HG03432 (cell line): ENCODE results near the gene RGS5.

Experiments used
- ATAC-seq: cut with Tn5 transposase; IDR thresholded peaks from one replicate; pipeline ENCODE4 v1.9.1; 2021; ENCODE audit warnings: mild to moderate bottlenecking, moderate library complexity; ENCODE audit not compliant: unreplicated experiment

Gene RGS5

GRCh38 chr1:163148911-163149310, 53.8 kb downstream of the RGS5 start:
- ATAC-seq = no peak

GRCh38 chr1:163147019-163147418, 55.7 kb downstream of the RGS5 start:
- ATAC-seq = no peak

- no peak for ATAC-seq
Observed at GRCh38 chr1:163145435-163145834, 57.3 kb downstream of the RGS5 start.

DNA sequence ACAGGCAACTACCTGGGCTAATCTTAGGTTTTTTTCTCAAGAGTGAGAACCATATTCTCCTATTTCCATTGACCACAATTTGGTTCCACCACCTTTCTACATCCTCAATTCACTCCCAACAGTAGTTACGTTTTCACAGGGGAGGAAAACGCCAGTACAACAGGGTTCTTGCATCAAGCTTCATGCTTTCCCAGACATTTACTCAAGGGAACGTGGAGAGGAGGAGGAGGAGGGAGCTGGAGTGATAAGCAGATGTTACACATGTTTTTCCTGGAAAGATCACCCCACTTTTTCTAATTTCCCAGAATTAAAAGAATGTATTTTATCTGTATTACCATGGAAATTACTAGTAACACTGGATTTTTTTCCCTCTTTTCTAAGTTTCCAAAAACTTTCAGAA, 58.3 kb downstream of the RGS5 start:
- no peak for ATAC-seq

- ATAC-seq = no peak
Observed at GRCh38 chr1:163142152-163142551, 60.6 kb downstream of the RGS5 start.

- no peak for ATAC-seq
Observed at GRCh38 chr1:163141556-163141955, 61.2 kb downstream of the RGS5 start.

GRCh38 chr1:163137556-163138265, 65.0 kb downstream of the RGS5 start:
- no peak for ATAC-seq

GRCh38 chr1:163131981-163132380, 70.7 kb downstream of the RGS5 start:
- no peak for ATAC-seq

DNA sequence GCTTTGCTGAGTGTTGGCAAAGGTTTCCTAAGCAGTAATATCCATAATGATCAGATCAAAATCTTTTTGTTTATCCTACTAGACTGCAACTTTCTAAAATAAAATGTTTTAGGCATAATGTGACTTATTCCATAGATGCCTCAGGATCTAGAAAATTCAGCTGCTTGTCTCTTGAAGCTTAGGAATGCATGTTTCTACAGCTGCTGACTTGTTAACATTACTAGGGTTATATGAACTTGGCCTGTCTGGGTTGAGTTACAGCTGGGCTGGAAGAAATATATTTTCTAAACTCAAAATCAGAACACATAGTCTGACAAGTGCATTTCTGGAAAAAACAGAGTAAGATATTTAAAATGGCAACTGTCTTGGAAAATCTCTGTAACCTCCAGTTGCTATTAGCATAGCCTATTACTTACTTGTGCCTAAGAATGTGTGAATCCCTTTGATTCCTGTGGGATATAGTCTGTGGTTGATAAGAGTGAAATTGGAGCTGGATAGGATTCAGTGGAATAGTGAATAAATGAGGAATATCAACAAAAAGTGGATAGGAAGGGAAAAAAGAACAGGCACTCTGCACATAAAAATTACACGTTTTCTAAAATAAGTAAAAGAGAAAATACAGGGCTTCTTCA, 72.4 kb downstream of the RGS5 start:
- ATAC-seq = no peak

- ATAC-seq = no peak
Observed at GRCh38 chr1:163128282-163128681, 74.4 kb downstream of the RGS5 start.

- ATAC-seq = no peak
Observed at GRCh38 chr1:163124812-163125211, 77.9 kb downstream of the RGS5 start.

DNA sequence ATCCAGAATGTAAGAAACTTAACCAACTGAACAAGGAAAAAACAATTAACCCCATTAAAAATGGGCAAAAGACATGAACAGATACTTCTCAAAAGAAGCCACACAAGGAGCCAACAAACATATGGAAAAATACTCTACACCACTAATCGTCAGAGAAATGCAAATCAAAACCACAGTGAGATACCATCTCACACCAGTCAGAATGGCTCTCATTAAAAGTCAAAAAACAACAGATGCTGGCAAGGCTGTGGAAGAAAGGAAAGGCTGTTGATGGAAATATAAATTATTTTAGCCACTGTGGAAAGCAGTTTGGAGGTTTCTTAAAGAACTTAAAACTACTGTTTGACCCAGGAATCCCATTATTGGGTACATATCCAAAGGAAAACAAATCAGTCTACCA, 82.3 kb downstream of the RGS5 start:
- ATAC-seq = no peak

DNA sequence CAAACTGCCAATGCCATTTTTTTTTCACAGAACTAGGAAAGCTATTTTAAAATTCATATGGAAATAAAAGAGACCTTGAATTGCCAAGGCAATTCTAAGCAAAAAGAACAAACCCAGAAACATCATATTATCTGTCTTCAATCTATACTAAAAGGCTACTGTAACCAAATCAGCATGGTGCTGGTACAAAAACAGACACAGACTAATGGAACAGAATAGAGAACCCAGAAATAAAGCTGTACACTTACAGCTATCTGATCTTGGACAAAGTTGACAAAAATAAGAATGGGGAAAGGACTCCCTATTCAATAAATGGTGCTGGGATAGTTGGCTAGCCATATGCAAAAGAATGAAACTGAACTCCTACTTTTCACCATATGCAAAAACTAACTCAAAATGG, 83.0 kb downstream of the RGS5 start:
- no peak for ATAC-seq

DNA sequence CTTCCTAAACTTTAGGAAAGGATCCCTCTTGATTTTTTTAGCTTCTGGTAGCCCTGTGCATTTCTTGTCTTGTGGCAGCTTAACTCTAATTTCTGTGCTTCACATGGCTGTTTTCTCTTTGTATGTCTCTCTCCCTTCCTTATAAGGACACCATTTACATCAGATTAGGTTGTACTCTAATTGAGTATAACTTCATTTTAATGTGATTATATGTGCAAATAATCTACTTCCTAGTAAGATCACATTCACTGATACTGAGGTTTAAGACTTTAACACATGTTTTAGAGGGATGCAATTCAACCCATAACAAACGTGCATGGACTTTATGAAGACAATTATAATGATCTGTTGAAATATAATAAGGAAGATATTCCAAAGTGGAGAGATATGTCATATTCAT, 86.8 kb downstream of the RGS5 start:
- no peak for ATAC-seq

- no peak for ATAC-seq
Observed at GRCh38 chr1:163107655-163108054, 95.1 kb downstream of the RGS5 start.

GRCh38 chr1:163106364-163106987, 96.2 kb downstream of the RGS5 start:
- no peak for ATAC-seq

DNA sequence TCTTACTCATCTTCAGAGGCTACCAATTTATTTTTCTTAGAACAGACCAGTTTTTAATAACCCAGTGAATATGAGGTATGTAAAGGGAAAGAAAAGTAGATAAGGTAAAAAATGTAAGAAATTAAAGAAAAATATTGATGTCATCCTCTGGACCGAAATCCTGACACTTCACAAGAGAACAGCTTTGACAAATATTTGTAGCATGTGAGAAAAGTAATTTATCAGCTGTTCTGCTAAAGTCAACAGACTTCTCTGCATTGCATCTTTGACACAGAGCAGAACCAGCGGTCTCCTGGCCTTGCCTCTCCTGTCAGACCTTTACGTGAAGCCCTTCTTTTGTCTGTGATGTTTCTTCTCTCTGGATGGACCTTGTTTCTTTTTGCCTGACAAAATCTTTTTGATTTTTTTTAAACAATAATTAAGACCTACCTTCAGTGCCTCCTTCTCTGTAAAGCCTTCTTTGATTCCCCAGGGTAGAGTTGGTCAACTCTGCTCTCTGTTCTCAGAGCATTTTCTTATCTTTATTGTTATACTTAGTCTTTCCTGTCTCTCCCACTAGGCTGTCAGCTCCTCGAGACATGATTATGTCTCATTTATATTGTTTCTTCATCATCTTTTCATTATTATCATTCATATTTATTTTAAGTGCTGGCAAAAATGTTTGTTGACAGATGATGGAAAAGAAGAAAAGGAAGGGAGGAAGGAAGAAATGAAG, 98.2 kb downstream of the RGS5 start:
- no peak for ATAC-seq

- ATAC-seq = no peak
Observed at GRCh38 chr1:163102590-163102989, 100.1 kb downstream of the RGS5 start.

GRCh38 chr1:163095213-163095612, 107.5 kb downstream of the RGS5 start:
- no peak for ATAC-seq

- no peak for ATAC-seq
Observed at GRCh38 chr1:163094589-163094988, 108.1 kb downstream of the RGS5 start.

GRCh38 chr1:163094182-163094581, 108.5 kb downstream of the RGS5 start:
- ATAC-seq = no peak

GRCh38 chr1:163093579-163093978, 109.1 kb downstream of the RGS5 start:
- no peak for ATAC-seq
